Cerebellar cortex (tissue), 1 donor: ENCODE data around the gene NAA40.

Experiments
- DNase-seq: peaks from one replicate; pipeline ENCODE4 v3.0.0-alpha.2; 2015; ENCODE audit warnings: low spot score

The NAA40 gene

DNA sequence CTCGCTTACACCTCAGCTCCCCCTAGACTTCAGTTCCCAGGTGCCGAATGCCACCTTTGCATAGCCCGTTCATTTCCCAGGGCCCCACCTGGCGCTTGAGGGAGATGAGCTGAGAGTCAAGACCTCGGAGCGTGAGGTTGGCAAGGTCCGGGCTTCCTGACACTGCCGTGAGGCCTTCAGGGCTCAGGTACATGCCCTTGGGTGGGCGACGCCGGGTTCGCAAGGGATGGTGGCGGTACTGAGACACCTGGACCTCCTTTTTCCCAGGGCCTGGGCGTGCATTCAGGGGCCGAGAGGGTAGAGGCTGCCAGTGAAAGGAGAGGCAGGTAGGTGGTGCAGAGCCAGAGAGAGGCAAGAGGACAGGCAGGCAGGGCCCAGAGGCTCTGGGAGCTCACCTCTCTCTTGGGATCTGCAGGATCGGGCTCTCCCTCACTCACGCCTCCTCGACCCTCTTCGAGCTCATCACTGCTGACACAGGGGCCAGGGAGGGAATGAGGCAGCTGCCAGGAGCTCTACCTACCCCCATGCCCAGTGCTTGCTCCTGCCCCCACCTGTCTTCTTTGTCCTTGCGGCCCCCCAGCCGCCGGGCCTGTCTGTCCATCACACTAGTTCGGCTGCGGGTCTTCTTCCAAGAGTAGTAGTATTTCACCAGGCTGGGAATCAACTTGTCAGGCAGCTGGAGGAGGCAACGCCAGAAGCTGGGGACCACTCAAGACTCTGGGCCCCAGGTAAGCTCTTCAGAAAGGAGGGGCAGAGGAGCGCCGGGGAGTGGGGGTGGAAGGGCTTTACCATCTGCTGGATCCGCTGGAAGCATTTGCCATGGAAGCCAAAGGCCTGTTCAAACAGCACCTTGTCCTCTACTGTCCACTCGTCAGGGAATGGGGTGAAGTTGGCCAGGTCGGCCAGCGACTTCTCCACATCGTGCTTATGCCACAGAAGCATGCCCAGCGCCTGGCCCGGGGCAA, 24.7 kb upstream of the NAA40 start:
- DNase-seq, result no peak

DNA sequence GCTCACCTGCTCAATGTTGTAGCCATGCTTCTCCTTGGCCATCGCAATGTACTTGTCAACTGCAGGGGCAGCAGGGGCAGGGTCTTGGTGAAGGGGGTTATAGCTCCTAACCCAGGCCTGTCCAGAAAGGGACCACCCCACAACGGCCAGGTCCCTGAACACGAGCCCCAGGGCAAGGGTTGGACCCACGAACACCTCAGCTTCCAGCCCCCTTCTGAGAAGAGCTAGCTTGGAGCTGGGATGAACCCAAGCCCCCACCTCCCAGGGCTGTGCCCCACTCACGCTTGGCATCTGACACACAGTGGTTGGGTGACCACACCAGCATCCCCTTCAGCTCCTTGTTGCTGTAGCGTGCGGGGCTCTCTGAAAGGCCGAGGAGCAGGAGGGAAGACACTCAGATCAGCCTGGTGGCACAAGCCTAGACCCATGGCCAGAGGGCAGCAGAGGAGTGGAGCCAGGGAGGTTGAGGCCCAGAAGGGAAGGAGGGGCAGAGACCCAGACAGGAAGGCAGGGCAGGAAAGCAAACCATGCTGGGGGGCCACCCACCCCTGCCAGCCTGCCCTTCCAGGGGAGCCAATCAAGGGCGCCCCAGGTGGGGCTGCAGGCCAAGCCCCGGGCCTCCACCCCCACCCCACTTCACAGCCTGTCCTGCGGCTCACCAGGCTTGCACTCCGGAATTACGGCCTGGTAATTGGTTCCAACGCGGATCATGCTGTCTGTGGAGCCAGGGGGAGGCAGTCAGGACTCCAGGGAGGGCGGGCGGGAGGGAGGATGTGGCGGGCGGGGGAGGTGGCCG, 23.7 kb upstream of the NAA40 start:
- DNase-seq, result peak; percentile 37

DNA sequence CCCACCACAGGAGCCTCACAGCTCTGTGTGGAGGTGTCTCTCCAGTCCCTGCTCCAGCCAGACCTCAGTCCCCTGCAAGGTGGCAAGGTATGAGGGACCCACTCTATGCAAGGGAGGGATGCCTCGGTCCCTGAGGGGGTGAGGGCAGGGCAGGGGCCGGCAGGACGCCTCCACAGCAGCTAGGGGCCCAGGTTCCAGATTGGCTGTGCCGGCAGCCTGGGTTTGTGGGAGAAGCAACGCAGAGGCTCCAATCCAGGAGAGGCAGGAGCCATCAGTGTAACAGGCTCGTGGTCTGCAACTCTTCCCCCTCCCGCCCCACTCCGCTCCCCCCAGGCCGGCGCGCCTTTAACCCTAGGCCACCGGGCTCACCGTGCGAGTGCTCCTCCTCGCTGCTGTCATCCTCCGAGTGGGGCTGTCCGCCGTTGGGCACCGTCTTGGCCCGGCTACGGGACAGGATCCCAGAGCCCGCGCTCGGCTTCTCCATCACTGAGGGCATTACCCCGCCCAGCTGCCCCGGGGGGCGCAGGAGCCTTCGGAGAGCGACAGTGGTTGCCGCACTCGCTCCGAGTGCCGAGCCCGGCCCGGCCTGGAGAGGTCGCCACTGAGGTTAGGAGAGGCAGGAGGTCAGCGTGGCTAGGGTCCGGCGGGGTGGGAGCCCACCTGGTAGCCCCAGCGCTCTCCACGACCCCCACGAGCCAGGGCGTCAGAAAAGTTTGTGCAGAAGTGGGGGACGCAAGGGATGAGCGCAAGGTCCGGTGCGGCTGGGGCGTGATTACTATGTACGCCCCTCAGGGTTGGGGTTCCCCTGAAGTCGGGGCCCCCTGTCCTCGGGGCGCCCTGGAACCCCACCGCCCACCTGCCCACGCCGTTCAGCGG, 22.6 kb upstream of the NAA40 start:
- DNase-seq, result peak; percentile 63

DNA sequence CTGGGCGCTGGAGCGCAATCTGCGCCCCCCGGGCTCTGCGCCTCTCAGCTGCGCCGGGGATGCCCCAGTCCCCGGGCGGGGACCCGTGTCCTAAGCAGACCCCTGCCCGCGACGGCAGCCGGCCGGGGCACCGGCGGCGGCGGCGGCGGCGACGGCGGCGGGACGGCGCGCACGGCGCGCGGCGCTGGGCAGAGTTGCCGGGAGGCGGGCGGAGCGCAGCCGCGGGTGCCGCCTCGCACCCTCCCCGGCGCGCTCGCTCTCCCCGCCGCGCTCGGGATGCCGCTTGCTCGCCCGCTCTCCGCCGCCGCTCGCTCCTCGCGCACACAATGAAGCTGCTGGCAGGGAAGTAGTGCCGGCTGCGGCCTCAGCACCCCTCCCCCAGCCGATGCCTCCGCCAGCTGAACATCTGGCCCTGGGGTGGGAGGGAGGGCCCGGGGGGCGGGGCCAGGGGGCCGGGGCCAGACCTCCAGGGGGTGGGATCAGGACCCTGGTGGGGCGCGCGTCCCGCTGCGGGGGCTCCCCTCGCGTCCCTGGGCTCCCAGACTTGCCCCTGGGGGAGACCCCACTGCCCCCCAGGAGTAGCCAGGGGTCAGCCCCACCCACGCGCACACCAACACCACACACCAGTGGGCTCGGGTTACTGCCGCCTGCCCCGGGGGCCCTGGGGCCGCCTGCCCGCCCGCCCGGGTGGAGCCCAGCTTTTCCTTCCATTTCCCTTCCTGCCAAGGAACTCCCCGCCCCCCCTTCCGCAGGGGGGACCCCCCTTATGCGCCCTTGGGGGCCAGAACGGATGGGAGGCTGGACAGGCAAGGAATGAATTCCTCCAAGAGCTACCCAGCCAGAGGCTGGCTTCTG, 21.7 kb upstream of the NAA40 start, which contains the start of gene RCOR2:
Gene RCOR2 (minus strand): TSS at position 328 of the 855 bp plus-strand sequence. CDS start 708 bp downstream, outside the sequence.
- peak; percentile 72 for DNase-seq

DNA sequence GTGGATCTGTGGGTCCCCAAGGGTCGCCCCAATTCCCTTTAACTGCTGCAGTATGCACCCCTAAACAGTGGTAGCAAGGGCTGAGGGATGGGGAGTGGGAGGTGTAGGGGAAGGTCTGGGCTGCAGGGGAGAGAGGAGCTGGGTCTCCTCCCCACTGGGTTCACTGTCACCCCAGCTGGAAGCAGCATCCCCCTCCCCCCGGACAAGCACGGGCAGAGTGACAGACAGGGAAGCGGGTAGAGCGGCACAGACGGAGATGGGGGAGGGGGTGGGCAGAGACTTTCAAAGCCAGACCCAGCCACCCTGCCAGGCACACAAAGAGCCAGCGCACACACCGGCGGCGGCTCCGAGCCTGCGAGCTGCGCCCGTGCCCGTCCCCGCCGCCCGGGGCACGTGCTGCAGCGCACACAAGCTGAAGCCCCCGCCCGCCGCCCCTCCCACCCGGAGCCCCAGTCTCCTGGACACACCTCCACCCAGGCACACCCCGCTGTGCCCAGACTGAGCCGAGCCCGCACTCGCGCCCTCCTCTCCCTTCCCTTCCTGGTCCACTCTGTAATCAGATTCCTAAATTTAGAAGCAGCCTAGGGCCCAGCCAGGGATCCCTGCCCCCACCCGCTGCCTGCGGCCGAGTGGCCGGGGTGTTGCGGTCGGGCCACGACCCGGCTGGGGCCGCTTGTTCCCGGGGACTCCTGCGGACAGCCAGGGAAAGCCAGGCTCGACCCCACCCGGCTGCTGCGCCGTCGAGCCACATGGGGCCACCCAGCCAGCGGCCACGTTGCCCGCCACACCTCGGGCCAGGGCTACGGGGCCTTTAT, 20.9 kb upstream of the NAA40 start:
- peak; percentile 83 for DNase-seq

DNA sequence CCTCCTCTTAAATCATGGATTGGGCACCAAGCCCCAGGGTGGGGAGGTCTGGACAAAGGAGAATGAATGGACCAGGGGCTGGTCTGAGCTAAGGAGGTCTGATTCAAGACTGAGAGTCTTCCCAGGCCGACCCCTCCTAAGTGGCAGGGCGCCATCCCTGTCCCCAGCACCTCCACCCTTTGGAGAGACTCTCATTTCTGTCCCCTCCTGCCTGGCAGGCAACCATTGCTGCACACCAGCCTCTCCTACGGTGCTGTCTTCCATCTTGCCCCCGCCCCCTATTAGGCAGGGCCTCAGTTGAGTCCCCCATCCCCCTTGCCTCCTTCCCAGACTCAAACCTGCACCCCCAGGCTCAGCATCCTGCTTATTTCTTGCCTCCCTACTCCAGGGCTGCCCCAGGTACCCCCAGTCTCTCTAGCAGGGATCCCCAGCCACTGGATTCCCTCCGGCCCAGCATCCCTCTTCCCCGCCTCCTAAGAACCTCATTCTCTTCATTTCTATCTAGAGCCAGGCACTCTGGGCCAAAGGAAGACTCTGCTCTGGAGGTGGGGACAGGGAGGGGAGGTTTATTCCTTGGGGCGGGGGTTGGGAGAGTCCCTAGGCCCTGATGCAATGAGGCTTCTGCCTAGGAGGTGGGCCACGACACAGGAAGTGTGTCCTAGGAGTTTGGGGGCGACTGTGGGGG, 20.2 kb upstream of the NAA40 start:
- peak; percentile 78 for DNase-seq

DNA sequence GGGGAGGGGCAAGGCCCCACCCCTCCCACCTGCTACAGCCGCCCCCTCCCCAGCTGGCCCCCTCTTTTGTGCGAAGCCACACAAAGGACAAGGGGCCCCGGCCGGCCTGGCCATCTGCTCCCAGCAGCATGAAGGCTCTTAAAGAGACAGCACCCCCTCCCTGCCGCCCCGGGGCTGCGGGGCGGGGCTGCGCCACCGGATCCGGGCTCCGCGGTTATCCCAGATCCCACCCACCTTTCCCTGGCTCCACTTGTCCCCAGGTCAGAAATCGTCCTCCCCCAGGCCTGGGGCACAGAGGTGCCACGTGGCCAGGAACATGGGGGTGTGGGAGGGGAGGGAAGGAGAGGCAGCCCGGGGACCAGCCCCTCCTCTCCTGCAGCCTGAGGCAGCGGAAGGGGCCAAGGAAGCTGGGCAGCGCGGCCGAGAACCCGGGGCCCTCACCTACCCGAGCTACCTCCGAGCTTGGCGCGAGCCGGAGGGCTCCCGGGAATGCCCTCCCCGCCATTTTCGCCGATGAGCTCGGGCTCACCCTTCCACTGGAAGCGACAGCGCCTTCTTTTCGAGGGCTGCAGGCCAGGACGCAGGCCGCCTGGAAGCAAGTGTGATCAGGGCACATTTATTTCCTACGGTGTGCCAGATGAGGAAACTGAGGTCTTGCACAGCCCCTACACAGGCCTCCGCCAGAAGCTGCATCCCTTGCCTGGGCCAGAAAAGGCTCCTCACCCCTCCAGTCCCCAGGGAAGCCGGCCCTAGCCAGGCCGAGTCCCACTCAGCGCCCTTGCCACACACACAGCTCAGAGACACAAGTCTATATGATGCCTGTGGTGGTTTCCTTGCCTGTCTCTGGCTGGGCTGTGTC, 19.3 kb upstream of the NAA40 start:
- DNase-seq, result peak; percentile 82

DNA sequence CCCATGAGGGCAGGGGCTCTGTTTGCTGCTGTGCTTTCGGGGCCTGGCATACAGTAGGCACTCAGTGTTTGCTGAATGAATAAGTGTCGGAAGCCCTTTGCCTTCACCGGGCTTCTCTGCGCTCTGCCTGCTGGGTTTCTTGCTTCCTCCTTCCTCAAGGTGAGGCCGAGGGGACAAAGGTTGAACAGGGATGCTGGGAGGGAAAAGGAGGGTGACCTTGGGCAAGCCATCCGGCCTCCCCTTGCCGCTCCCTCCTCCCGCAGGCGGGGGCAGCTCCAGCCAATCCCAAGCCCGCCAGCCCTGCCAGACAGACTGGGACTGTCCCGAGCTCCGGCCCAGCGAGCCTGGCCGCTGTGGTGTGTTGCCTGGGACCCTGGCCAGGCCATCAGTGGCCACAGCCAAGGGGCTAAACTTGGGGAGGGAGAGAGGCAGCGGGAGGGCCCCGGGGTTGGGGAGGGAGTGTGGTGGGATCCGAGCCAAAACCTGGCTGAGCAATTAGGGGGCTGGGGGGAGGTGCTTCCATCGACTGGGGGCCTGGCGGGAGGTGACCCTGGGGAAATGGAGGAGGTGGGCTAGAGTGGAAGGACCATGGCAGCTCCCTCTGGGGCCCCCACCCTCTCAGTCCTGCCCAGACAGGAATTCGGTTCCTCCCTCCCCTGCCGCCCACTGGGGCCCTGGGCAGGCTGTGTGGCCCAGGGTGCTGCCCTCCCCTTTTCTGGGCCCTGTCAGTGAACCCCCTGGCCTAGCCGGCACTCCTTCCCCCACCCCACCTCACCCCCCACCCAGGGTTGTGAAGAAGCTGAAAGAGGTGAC, 18.5 kb upstream of the NAA40 start:
- peak; percentile 68 for DNase-seq

DNA sequence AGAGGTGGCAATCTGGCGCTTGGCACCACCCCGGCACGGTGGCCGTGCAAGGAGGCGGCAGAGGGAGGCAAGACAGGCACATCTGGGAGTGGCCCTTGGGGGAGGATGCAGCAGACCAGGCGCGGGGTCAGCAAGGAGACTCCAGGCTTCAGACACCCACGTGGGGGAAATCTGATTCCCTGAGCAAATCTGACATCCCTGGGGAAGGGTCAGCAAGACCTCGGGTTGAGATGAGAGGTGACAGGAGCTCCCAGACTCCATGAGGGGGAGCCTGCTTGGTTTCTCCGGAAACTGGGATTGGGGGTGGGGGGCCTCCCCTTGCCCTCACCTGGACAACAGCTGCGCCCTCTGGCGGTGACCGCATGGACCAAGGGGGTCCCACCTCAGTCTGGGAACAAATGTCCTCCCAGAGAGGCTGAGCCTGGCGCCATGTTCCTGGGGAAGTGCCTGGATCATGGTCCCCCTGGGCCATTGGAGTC, 17.8 kb upstream of the NAA40 start:
- peak; percentile 48 for DNase-seq

DNA sequence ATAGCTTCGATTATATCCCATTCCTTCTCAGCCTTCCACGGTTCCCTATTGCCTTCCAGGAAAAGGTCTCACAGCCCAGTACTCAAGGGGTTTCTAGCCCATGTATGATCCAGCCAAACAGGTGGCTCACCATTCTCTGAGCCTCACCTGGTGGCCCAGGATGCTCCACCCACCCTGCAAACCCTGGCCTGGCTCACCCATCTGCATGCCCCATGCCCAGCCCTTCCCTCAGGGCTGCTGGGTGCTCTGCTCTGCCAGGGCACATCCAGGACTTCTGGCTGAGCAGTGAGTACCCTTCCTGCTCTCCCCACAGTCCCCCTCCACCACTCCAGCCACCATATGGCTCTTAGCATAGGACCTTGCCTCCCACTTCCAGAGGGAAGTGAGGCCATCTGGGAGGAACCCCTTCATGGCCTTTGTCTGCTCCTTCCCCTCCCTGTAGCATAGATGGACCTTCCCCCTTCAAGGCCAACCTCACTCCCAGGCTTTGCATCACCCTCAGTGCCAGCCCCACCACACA, 16.1 kb upstream of the NAA40 start:
- no peak for DNase-seq

DNA sequence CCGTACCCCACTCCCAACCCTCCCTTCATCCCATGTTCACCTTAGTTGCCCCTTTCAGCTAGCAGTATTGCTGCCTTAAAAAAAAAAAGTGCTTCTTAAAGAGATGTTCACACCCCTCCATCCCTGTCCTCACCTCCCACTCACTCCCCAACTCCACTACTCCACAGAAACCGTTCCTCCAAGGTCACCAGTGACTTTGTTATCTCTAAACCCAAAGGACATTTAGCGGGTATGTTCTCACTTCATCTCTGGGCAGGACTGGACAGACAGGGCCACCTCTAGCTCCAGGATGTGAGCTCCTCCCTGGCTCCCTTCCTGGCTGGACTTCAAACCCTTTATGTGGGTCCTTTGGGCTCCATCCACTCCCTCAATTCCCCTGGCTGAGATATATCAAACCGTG, 15.5 kb upstream of the NAA40 start:
- DNase-seq, result no peak

DNA sequence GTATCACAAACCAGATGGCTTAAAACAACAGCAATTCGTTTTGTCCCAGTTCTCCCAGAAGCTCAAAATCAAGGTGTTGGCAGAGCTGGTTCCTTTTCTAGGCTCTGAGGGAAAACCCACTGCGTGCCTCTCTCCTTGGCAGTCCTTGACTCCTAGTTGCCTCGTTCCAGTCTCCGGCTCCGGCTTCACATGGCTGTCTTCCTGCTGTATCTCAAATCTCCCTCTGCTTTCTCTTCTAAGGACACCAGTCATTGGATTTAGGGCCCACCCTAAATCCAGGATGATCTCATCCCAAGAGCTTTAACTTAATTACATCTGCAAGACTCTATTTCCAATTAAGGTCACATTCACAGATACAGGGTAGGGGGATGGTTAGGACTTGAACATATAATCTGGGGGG, 9.2 kb upstream of the NAA40 start:
- DNase-seq, result no peak

DNA sequence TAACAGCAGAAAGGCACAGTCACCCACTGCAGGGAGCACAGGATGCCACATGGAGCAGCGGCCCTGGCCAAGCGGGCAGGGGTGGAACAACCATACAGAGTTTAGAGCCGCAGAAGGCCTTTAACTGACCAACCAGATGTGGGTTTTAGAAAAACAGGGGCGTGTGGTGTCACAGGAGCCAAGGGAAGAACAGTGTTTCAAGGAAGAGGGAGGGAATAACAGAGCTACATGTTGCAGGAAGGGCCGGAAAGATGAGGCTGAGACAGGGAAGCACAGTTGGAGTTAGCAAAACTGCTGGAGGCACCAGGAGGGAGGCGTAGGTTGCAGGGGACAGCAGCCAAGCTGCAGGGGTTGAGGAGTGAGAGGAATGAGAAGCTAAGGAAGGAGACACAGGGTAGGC, 7.8 kb upstream of the NAA40 start:
- no peak for DNase-seq

DNA sequence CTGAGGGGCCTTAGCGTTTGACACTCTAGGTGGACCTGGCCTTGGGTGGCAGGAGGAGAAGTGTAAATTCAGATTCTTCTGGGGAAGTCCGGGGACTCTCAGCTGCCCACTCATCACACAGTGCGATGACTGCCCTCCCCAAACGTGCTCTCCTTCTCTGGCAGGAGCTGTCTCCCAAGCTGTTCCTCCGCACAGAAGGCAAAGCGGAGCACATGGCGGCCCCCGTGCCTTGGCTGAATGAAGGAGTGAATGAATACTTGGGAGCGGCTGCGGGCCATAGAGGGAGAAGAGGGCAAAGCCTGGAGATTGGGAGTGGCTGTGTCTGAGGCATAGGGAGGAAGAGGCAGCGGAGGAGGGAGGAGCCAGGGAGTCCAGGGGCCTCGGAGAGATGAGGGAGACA, 6.9 kb upstream of the NAA40 start:
- peak; percentile 55 for DNase-seq

DNA sequence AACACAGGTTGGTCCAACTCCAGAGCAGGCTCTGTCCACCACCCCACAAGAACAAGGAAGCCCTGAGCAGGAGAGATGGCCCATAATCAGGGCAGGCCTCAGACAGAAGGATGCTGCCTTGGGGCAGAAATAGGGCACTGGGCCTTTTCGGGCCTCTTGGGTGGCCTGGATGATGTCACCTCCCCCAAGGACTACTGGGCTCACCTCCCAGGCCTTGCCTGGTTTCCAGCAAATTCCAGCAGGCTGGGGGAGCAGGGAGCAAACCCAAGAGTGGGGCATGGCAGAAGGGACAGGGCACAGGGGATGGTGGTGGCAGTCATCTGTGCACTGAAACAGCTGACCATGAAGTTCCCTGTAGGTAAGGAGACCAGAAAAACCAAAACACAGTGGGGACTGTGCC, 5.3 kb upstream of the NAA40 start:
- no peak for DNase-seq

DNA sequence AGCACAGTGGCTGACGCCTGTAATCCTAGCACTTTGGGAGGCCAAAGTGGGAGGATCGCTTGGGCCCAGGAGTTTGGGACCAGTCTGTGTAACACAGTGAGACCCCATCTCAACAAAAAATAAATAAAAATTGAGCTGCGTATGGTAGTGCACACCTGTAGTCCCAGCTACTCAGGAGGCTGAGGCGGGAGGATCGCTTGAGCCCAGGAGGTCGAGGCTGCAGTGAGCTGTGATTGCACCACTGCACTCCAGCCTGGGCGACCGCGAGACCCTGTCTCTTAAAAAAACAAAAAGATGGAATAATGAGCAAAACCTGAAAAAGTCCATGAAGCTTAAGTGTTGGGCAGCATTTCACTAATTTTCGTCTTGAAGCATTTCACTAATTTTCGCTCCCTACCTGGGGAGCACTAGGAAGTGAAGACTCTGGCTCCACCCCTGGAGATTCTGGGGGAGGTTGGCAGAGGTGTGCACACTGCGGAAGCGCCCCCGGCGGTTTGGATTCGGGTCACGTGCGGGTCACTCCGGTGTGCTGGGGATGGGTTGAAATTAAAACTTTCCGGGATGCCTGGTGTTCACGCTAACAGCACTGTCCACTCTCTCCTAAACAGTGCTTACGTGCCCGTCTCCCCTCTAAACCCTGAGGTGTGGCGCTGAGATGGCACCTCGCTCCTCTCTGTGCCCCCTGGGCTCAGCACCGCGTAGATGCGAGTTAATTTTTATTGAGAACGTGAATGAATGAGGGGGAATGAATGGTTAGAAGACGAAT, 906 bp upstream of the NAA40 start:
- no peak for DNase-seq
